NB4 (cell line): ENCODE data around the gene SLC46A1.

Source experiments
- CTCF ChIP-seq: IDR thresholded peaks from one replicate; pipeline ENCODE4 v1.5.1; 2012; ENCODE audit warnings: low read depth, low read length
- MYC ChIP-seq: IDR thresholded peaks from 2 replicates; pipeline ENCODE4 v1.6.1; 2011; ENCODE audit warnings: low read depth, low read length
- POLR2A ChIP-seq: IDR thresholded peaks from 2 replicates; pipeline ENCODE4 v1.6.1; 2011; ENCODE audit warnings: mild to moderate bottlenecking; ENCODE audit not compliant: insufficient read length; ENCODE audit errors: extremely low read depth

DNA sequence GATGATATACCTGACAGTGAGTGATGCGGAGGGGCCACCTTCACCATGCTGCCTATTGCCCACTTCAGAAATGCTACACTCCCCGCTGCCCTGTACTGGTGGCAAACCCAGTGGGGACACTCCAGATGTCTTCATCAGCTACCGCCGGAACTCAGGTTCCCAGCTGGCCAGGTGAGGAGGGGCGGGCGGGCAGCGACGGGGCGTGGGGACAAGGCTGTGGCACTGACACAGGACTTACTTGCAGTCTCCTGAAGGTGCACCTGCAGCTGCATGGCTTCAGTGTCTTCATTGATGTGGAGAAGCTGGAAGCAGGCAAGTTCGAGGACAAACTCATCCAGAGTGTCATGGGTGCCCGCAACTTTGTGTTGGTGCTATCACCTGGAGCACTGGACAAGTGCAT, 17.9 kb downstream of the SLC46A1 start:
- TF ChIP-seq CTCF (no peak), POLR2A (no peak), MYC (no peak)
